ENCODE data around the gene SLC6A6. TPM values are rescaled to one million over a fixed set of nuclear protein-coding genes. Genes with fewer than 3 reads are reported as not detected.

The SLC6A6 gene
- total RNA-seq, 1 donor from 2014 or later, result 30.3 TPM

DNA sequence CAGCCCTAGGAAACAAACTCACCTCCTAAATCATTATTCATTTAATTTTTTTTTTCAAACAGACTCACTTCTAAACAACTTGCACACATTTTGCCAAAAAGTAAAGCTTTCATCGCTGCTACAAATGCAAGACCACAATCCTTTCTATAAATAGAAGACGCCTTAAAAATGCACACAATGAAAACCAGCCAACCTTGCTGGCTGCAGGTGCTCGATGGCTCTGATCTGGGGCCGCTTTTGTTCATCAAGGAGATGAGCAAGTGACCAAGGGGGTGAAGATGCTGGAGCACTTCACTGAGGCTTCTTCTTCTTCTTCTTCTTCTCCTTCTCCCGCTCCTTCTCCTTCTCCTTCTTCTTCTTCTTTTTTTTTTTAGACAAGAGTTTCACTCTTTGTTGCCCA, 12.7 kb upstream of the SLC6A6 start:
- peaks cover 7% of the 10 kb centered on the region for H3K27me3 Mint-ChIP-seq
- H3K9me3 Mint-ChIP-seq, result peaks cover 6% of the 10 kb centered on the region
- DNase-seq (ENCODE audit: extremely low spot score, unreplicated experiment), result no peak
- no peak overlapping the region for H3K4me3 Mint-ChIP-seq
- no peak overlapping the region for H3K27ac Mint-ChIP-seq
- H3K36me3 Mint-ChIP-seq, result no peaks in the 10 kb centered on the region
- TF ChIP-seq CTCF (conservative IDR thresholded peaks at IDR 0.05), result no peak
- peaks cover 15% of the 10 kb centered on the region for H3K4me1 Mint-ChIP-seq (ENCODE audit: unreplicated experiment)

GRCh38 chr3:14391033-14391432, 11.4 kb upstream of the SLC6A6 start:
- no peak for DNase-seq (ENCODE audit: extremely low spot score, unreplicated experiment)
- peaks cover 7% of the 10 kb centered on the region for H3K27me3 Mint-ChIP-seq
- no peak overlapping the region for H3K4me3 Mint-ChIP-seq
- no peak overlapping the region for H3K27ac Mint-ChIP-seq
- H3K36me3 Mint-ChIP-seq, result no peaks in the 10 kb centered on the region
- H3K4me1 Mint-ChIP-seq (ENCODE audit: unreplicated experiment), result peaks cover 17% of the 10 kb centered on the region
- TF ChIP-seq CTCF (conservative IDR thresholded peaks at IDR 0.05), result no peak
- no peaks in the 10 kb centered on the region for H3K9me3 Mint-ChIP-seq

- Mint-ChIP-seq H3K9me3 (no peaks in the 10 kb centered on the region), H3K36me3 (no peaks in the 10 kb centered on the region)
- no peak for TF ChIP-seq CTCF (conservative IDR thresholded peaks at IDR 0.05)
These were observed 10.2 kb upstream of the SLC6A6 start for GRCh38 chr3:14392231-14392630.

DNA sequence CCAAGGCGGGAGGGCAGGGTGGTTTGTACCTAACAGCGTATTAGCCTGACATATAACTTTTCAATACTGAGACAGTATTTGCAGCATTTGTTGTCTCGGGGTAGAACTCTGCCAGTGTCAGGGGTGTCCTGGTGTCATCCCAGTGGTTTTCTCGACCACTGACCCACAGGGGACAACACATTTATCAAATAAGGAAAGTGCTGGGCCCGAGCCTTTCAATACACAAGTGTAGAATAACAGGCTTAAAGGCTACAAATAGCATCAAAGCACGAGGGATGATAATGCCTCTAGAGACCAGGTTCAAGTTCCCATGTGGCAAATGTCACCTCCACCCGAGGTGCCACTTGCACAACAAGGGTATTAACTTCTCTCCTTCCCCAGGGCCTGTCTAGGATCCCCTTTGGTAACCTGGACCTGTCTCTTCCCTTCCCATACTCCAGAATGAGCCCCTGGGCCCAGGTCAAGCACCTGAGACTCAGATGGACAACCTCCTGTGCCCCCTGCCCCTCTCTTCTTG, 9.5 kb upstream of the SLC6A6 start:
- DNase-seq (ENCODE audit: extremely low spot score, unreplicated experiment), result no peak
- Mint-ChIP-seq H3K4me1 (ENCODE audit: unreplicated experiment) (peaks cover 30% of the 10 kb centered on the region), H3K27me3 (peaks cover 2% of the 10 kb centered on the region), H3K9me3 (no peaks in the 10 kb centered on the region), H3K36me3 (no peaks in the 10 kb centered on the region), H3K4me3 (no peak overlapping the region), H3K27ac (no peak overlapping the region)
- no peak for TF ChIP-seq CTCF (conservative IDR thresholded peaks at IDR 0.05)

More at GRCh38 chr3:14392231-14392630, 10.2 kb upstream of the SLC6A6 start:
- no peak for DNase-seq (ENCODE audit: extremely low spot score, unreplicated experiment)
- peaks cover 4% of the 10 kb centered on the region for H3K27me3 Mint-ChIP-seq
- peaks cover 24% of the 10 kb centered on the region for H3K4me1 Mint-ChIP-seq (ENCODE audit: unreplicated experiment)
- no peak overlapping the region for H3K4me3 Mint-ChIP-seq
- H3K27ac Mint-ChIP-seq, result no peak overlapping the region

GRCh38 chr3:14393440-14394106, 8.8 kb upstream of the SLC6A6 start:
- H3K36me3 Mint-ChIP-seq, result no peaks in the 10 kb centered on the region
- no peaks in the 10 kb centered on the region for H3K9me3 Mint-ChIP-seq
- no peak overlapping the region for H3K27ac Mint-ChIP-seq
- no peak for TF ChIP-seq CTCF (conservative IDR thresholded peaks at IDR 0.05)
- DNase-seq (ENCODE audit: extremely low spot score, unreplicated experiment), result no peak
- no peak overlapping the region for H3K4me3 Mint-ChIP-seq
- H3K27me3 Mint-ChIP-seq, result peaks cover 2% of the 10 kb centered on the region
- peaks cover 32% of the 10 kb centered on the region for H3K4me1 Mint-ChIP-seq (ENCODE audit: unreplicated experiment)
